COLO668 (cell line): ENCODE results near the gene NPTXR.
"Not testable (repeated sequence)": the region's sequence is repeated elsewhere in the genome, so short reads cannot be mapped to it uniquely, and the experiment has no call there.

ENCODE experiments used
- DNase-seq: peaks from one replicate; lab custom pipeline; 2025; ENCODE audit not compliant: unreplicated experiment; lab: John Stamatoyannopoulos, UW

Gene NPTXR

GRCh38 chr22:38868886-38869381, 25.1 kb upstream of the NPTXR start:
- DNase-seq: peak; percentile 80

- no peak for DNase-seq
Measured at GRCh38 chr22:38868286-38868721, 24.5 kb upstream of the NPTXR start.

GRCh38 chr22:38867471-38868285, 23.9 kb upstream of the NPTXR start:
- DNase-seq: no peak

GRCh38 chr22:38867124-38867455, 23.3 kb upstream of the NPTXR start:
- no peak for DNase-seq

- no peak for DNase-seq
Measured at GRCh38 chr22:38866399-38867123, 22.7 kb upstream of the NPTXR start.

- DNase-seq: no peak
Measured at GRCh38 chr22:38866024-38866398, 22.2 kb upstream of the NPTXR start.

- DNase-seq: no peak
Measured at GRCh38 chr22:38865201-38866023, 21.6 kb upstream of the NPTXR start.

- no peak for DNase-seq
Measured at GRCh38 chr22:38864361-38865191, 20.7 kb upstream of the NPTXR start.

- no peak for DNase-seq
Measured at GRCh38 chr22:38863531-38864131, 19.8 kb upstream of the NPTXR start.

GRCh38 chr22:38862375-38863329, 18.8 kb upstream of the NPTXR start:
- DNase-seq: peak; percentile 26

GRCh38 chr22:38861927-38862326, 18.1 kb upstream of the NPTXR start:
- DNase-seq: no peak

- DNase-seq: peak; percentile 25
Measured at GRCh38 chr22:38861170-38861876, 17.5 kb upstream of the NPTXR start.

GRCh38 chr22:38860283-38861169, 16.7 kb upstream of the NPTXR start:
- DNase-seq: peak; percentile 78

- DNase-seq: no peak
Measured at GRCh38 chr22:38859581-38860282, 15.9 kb upstream of the NPTXR start.

- no peak for DNase-seq
Measured at GRCh38 chr22:38858492-38858891, 14.7 kb upstream of the NPTXR start.

- DNase-seq: not testable (repeated sequence)
Measured at GRCh38 chr22:38854476-38854875, 10.6 kb upstream of the NPTXR start.

- not testable (repeated sequence) for DNase-seq
Measured at GRCh38 chr22:38853883-38854282, 10.1 kb upstream of the NPTXR start.
